Stomach (tissue), 4 donors: ENCODE measurements around the gene PSEN1.

Source experiments
- CTCF ChIP-seq, 7 experiments: fragments of 450-650 bp in 4 of 7; fragments of 200-600 bp in 3 of 7; sonication (generic) in 3 of 7; IDR thresholded peaks; one replicate each; pipeline ENCODE4 v1.5.1; 2016 to 2019; ENCODE audit warnings: antibody characterized with exemption in 7 of 7, control low read depth in 2 of 7, mild to moderate bottlenecking in 1 of 7
- EP300 ChIP-seq: sonication (generic); formaldehyde crosslinking; IDR thresholded peaks from one replicate; pipeline ENCODE4 v1.6.1; 2017; ENCODE audit warnings: antibody characterized with exemption
- POLR2A ChIP-seq, 4 donors: fragments of 450-650 bp; IDR thresholded peaks; one replicate each; pipeline ENCODE4 v1.6.1; 2016; ENCODE audit warnings: antibody characterized with exemption in 4 of 4, control low read depth in 2 of 4, mild to moderate bottlenecking in 1 of 4, moderate library complexity in 1 of 4
- POLR2AphosphoS5 ChIP-seq, 3 donors: sonication (generic); formaldehyde crosslinking; IDR thresholded peaks; one replicate each; pipeline ENCODE4 v1.6.1; 2016; ENCODE audit warnings: antibody characterized with exemption in 3 of 3

DNA sequence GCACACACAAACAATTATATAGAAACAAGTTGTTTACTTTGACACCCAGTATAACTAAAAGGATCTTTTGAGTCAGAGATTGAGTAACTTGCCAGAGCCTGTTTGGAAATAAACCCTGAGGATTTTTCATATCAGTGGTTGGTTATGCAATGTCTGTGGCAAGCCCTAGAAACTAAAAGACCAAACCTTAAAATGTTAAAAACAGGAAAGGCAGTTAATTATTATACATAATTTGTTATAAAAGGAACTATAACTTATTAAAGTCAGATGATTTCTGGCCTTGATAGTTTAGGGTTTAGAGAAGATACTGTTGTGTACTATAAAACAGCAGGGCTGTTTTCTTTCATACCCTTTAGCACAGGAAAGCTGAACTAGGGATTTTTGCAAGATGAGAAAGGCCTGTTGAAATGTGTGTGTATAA, 44.1 kb downstream of the PSEN1 start:
- TF ChIP-seq CTCF (IDR thresholded peaks at IDR 0.05) (no peak), POLR2A (IDR thresholded peaks at IDR 0.05) (no peak), EP300 (no peak), POLR2AphosphoS5 (IDR thresholded peaks at IDR 0.05) (peak in 2 of 3 donors; percentile 27 to 48)
